Fibroblast of skin of abdomen (primary cell): ENCODE results near the gene CCDC124.

Experiments
- DNase-seq: peaks from one replicate; pipeline ENCODE4 v3.0.0-alpha.2; 2013

The CCDC124 gene

GRCh38 chr19:17936379-17936778 lies 3.6 kb downstream of the CCDC124 start:
- DNase-seq: no peak

GRCh38 chr19:17937371-17937900 lies 4.6 kb downstream of the CCDC124 start:
- no peak for DNase-seq

GRCh38 chr19:17938092-17938845 lies 5.5 kb downstream of the CCDC124 start:
- peak; percentile 79 for DNase-seq

- no peak for DNase-seq
These were observed 9.4 kb downstream of the CCDC124 start for GRCh38 chr19:17942181-17942580.

GRCh38 chr19:17942582-17943273 lies 9.9 kb downstream of the CCDC124 start:
- no peak for DNase-seq

GRCh38 chr19:17943274-17944221 lies 10.7 kb downstream of the CCDC124 start:
- no peak for DNase-seq

- DNase-seq: peak; percentile 72
These were observed 11.5 kb downstream of the CCDC124 start for GRCh38 chr19:17944301-17944700.

- no peak for DNase-seq
These were observed 14.4 kb downstream of the CCDC124 start for GRCh38 chr19:17946965-17947784.

- DNase-seq: peak; percentile 93
These were observed 15.1 kb downstream of the CCDC124 start for GRCh38 chr19:17947815-17948513.

GRCh38 chr19:17948514-17948900 lies 15.7 kb downstream of the CCDC124 start:
- no peak for DNase-seq

- DNase-seq: no peak
These were observed 16.4 kb downstream of the CCDC124 start for GRCh38 chr19:17948931-17949930.

- DNase-seq: no peak
These were observed 17.1 kb downstream of the CCDC124 start for GRCh38 chr19:17949956-17950309.

- no peak for DNase-seq
These were observed 17.7 kb downstream of the CCDC124 start for GRCh38 chr19:17950310-17951156.

- no peak for DNase-seq
These were observed 18.6 kb downstream of the CCDC124 start for GRCh38 chr19:17951157-17951989.

- no peak for DNase-seq
These were observed 19.5 kb downstream of the CCDC124 start for GRCh38 chr19:17951990-17952976.

- DNase-seq: no peak
These were observed 20.5 kb downstream of the CCDC124 start for GRCh38 chr19:17953316-17953801.

GRCh38 chr19:17953869-17954268 lies 21.1 kb downstream of the CCDC124 start:
- no peak for DNase-seq
